ENCODE measurements around the gene PLB1.

GRCh38 chr2:28557389-28558131, 61.7 kb downstream of the PLB1 start:
- TF ChIP-seq, protein P1, sequence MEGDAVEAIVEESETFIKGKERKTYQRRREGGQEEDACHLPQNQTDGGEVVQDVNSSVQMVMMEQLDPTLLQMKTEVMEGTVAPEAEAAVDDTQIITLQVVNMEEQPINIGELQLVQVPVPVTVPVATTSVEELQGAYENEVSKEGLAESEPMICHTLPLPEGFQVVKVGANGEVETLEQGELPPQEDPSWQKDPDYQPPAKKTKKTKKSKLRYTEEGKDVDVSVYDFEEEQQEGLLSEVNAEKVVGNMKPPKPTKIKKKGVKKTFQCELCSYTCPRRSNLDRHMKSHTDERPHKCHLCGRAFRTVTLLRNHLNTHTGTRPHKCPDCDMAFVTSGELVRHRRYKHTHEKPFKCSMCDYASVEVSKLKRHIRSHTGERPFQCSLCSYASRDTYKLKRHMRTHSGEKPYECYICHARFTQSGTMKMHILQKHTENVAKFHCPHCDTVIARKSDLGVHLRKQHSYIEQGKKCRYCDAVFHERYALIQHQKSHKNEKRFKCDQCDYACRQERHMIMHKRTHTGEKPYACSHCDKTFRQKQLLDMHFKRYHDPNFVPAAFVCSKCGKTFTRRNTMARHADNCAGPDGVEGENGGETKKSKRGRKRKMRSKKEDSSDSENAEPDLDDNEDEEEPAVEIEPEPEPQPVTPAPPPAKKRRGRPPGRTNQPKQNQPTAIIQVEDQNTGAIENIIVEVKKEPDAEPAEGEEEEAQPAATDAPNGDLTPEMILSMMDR (IDR thresholded peaks at IDR 0.05), result no peak
- no peak for TF ChIP-seq POLR2A (IDR thresholded peaks at IDR 0.05)

All from right lobe of liver (tissue), 4 donors.